ENCODE data around the gene EXOC2.
"Not testable (repeated sequence)": the region's sequence is repeated elsewhere in the genome, so short reads cannot be mapped to it uniquely, and the experiment has no call there.

EXOC2 gene

DNA sequence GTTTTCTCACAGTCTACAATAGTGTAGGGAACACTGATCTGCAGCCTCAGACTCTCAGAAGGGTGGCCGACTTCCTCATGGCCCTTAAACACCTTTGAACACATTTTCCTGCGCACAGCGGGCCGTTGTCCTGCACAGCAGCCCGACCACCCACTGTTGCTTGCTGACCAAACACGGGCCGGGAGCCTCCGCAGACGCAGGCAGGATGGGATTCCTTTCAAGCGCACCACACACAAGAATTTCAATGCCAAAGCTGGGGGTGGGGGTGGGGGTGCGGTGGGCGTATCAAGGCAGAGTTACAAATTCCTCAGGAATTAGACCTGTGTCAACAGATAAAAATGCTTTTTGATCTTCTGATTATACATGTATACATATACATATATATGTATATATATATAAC is 110.6 kb downstream of the EXOC2 start:
- no peak for DNase-seq

DNA sequence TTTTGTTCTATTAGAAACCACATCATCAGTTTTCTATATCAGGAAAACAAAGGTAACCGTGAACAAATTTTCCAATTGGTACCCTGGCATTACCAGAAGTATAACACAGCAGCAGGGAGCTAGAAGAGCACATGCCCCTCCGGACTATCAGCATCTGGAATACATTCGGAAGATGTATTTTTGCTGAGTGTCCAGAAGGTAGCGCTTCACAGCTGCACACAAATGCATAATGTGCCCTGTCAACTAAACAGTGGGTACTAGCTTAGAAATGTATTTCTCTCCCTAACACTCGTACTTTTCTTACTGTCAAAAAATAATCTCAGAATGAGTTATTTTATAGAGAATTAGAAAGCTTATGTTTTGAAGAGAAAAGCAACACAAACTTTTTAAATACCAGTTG is 113.6 kb downstream of the EXOC2 start:
- no peak for DNase-seq

DNA sequence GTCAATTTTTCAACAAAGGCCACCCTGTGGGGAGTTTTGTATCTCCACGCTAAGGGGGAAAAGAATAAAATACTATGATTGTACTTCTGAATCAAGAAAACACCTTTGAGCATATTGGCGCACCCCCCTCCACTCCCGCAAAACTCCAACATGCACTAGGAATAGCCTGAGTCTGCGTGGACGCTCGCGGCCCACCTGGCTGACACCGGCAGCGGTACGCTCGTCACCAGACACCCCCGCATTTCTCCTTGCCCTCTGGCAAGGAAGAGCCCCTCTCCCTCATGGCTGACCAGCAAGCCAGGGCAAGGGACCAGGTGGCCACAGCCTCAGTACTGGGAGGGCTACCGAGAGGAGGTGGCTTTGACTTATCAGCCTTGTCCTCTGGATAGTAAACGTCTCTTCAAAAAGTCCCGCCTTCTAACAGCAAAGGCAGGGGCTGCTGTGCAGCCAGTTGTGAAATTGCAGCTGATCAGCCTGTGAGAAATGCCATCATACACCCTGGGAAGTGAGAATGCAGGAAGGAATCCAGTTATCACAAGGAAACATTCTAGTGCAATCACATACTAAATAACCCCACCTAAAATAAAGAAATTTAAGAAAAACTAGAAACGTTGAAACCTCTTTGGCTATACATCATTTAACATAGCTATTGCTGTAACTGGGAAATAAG is 120.2 kb downstream of the EXOC2 start:
- DNase-seq = no peak

DNA sequence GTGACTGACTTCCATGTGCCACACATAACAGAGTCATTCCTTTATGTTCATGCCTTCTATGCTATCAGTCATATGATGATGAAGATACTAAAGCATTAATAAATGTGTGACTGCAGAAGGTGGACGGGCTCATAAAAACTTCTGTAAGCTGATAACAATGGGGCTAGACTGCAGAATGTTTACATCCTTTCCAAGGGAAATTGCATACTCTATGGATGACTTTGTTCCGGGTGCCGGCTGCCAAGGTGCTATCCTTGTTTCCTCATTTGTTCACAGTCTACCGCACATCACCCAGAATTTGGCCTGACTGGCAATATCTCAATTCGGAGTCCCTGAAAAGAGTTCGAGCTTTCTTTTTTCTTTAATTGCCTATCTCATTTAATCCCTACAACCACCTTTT is 121.0 kb downstream of the EXOC2 start:
- no peak for DNase-seq

GRCh38 chr6:570825-571224 is 122.1 kb downstream of the EXOC2 start:
- no peak for DNase-seq

- no peak for DNase-seq
These were observed 123.9 kb downstream of the EXOC2 start for GRCh38 chr6:568954-569523.

DNA sequence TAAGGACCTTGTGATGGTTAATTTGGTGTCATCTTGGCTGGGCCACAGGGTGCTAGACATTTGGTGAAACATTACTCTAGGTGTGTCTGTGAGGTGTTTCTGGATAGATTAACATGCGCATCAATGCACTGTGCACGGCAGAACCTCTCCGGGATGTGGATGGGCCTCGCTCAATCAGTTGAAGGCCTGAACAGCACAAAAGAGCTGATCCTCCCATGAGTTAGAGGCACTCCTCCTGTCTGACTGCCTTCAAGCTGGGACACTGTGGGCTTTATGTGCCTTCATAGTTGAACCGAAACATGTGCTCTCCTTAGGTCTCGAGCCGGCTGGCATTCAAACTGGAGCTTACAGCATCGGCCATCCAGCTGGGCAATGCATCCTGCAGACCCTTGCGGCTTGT is 124.9 kb downstream of the EXOC2 start:
- DNase-seq = no peak

DNA sequence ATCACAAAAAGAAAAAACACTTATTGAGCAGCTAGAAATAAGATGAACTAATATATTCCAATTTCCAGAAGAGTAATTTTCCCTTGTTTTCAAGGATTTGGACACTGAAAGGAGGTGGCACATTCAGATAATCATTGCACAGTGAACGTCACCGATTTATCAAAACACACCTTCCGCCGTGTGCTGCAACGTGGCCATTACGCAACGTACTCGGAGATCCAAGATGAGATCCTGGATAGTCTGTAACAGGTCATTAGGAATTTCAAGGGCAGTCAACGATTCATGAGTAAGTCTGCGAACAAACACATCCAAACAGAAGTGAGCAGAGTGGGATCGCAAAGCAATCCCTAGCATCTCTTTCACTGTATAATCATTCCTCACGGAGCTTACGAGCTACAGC is 129.1 kb downstream of the EXOC2 start:
- no peak for DNase-seq

DNA sequence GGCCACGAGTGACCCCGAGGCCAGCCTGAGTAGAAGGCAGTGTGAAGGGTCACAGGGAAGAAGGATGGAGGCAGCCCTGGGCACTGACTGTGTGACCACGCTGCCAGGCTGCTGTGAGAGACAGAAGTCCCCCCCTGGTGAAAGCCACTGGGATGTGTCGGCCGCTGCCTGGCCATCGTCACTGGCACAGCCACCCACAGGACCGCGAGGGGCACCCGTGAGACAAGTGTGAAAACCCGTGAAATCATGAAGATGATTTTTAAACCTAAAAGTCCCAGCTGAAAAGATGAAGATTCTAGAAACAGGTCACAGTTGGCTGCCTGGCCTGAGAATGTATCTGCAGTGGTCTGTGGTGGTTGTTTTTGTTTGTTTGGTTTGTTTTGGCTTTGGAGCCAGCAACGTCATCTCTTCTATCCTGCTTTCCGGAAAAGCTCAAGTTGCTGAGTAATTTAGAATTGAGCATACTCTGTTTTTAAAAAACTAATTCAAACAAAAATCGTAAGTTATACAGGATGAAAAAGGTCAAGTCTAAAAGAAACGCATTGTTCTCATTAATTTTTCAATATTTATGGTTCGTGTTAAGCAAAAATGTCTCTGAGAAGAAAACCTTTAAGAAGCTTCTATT is 130.8 kb downstream of the EXOC2 start:
- no peak for DNase-seq

GRCh38 chr6:561335-561734 is 131.6 kb downstream of the EXOC2 start:
- DNase-seq = not testable (repeated sequence)

DNA sequence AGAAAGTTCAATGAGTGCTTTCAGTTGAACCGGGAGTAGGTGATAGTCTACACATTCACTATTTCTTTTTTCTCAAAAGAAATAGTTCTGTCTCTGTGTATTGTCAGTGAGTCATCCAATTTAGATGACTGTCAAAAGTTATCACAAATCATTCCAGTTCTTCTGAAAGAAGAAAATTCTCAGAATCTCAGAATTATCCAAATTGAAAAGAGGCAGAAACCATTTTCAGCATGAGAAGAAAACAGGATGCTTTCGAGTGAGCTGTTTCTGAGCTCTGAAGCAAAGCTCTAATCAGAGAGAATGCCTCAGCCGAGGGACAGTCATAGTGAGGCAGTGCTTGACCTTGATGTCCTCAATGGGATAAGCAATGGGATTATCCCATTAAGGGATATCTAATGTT is 134.0 kb downstream of the EXOC2 start:
- no peak for DNase-seq

GRCh38 chr6:558089-558488 is 134.8 kb downstream of the EXOC2 start:
- DNase-seq = no peak

- no peak for DNase-seq
These were observed 141.0 kb downstream of the EXOC2 start for GRCh38 chr6:551829-552350.

DNA sequence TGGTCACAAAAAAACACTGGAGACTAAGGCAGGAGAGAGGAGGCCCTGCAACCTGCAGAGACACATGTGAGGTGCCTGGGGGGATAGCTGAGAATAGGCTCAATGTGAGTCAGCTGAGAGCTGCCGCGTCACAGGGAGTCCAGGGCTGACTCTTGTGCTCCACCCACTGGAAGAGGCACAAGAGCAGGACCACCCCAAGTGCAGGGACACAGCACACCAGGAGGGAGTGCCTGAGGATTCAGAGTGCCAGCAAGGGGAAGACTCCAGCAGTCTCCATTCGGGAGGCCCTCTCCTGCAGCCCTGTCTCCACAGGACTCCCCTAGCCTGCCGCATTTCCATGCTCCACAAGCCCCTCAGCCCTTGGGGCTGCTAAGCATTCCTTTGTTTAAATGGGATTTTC is 141.5 kb downstream of the EXOC2 start:
- no peak for DNase-seq

GRCh38 chr6:549906-550305 is 143.0 kb downstream of the EXOC2 start:
- DNase-seq = no peak

DNA sequence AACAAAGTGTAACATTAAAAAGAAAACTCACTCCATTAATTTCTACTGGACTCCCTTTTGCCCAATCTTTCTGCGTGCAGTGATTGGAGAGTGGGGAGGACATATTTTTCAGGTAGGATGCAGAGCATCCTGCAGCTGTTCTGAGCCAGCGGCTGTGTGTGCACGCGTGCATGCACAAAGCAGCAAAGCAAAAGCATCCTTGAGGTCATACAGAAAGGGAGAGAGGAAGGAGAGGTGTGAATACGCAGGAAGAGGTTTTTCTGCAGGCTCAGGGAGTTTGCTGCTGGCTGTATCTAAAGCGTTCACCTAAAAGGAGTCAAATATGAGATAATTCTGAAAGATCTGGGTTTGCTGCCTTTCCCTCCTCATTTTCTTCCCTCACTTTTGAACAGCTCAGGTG is 144.4 kb downstream of the EXOC2 start:
- no peak for DNase-seq

DNA sequence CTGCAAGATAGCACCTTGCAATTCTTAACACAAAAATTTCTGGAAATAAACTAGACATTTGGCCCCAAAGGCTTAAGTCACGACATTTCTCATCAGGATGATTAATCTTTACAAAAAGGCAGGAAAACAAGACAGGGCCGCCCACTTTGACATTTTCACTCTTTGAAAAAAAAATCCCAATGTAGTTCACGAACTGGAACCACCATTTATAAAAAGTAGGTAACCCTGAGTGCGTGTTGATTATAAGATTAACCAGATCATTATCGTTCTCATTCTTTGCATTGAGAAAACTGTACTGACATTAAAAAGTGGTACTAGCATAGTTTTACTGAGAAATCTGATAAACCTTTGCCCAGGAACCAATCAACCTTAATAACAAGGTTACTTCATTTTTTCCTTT is 144.8 kb downstream of the EXOC2 start:
- DNase-seq = no peak

- DNase-seq = no peak
These were observed 152.4 kb downstream of the EXOC2 start for GRCh38 chr6:540490-540889.

DNA sequence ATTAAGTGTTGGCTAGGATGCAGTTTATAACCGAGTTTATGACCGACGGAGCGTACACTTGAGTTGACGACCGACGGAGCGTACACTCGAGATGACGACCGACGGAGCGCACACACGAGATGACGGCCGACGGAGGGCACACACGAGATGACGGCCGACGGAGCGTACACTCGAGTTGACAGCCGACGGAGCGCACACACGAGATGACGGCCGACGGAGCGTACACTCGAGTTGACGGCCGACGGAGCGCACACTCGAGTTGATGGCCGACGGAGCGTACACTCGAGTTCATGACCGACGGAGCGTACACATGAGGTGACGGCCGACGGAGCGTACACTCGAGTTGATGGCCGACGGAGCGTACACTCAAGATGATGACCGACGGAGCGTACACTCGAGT is 155.8 kb downstream of the EXOC2 start:
- DNase-seq = no peak

GRCh38 chr6:530425-530824 is 162.5 kb downstream of the EXOC2 start:
- DNase-seq = no peak

- DNase-seq = no peak
These were observed 163.9 kb downstream of the EXOC2 start for GRCh38 chr6:528989-529388.

GRCh38 chr6:527989-528673 is 164.8 kb downstream of the EXOC2 start:
- DNase-seq = no peak

DNA sequence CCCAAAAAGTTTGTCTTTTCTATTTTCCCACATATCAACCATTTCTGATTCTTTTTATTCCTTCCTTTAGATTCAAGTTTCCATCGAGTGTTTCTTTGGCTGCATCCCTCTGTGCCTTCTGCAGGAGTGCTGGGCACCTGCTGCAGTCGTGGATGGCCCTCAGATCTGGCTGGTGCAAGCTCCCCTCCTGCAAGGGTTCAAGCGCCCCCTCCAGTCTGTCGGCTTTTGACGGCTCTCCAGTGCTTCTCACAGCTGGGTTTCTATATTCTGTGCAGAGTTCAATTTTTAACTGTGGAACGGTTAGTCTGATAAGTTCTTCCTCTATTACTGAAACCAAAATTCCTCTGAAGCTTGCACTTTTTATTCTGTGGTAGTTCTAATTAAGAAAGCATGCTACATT is 168.1 kb downstream of the EXOC2 start:
- DNase-seq = no peak

- DNase-seq = no peak
These were observed 172.1 kb downstream of the EXOC2 start for GRCh38 chr6:520820-521219.

All from NCI-H774 (cell line).